ENCODE data around the gene NPW. TPM values are rescaled to one million over a fixed set of nuclear protein-coding genes. Genes with fewer than 3 reads are reported as not detected.
A peak's percentile ranks its signal among the peaks of the same experiment; 100 is the strongest.
"Not testable (repeated sequence)": the region's sequence is repeated elsewhere in the genome, so short reads cannot be mapped to it uniquely, and the experiment has no call there.

The NPW gene
- total and polyA plus RNA-seq, 7 donors = 0.14 to 0.66 (median 0.43) TPM; not detected in 4

DNA sequence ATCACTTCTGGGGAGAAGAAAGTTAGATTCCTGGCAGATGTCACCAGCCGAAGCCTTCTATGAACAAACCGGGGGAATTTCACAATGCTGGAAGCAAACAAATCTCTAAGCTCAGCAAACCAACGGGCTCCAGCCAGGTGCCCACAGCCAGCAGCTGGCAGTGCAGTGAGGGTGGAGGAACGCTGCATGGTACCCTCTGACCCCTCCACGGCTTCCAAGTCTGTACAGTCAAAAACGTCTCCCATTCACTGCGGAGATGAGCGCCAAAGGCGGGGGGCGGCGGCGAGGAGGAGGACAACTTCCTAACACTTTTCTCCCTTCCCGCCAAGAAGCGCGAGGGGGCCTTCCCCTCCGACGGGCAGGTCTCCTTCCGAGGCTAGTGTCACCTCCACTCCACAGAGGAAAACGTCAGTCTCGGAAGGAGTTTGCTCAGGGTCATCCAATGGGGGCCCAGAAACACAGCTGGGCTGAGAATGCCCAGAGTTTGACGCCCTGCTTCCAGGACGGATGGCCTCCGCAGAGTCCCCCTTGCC, 10.9 kb upstream of the NPW start:
- Histone ChIP-seq H3K9me3 (no peaks in the 10 kb centered on the region), H3K4me1 (peaks cover 54% of the 10 kb centered on the region), H3K4me3 (peak overlapping the region; percentile 98), H3K27me3 (ENCODE audit: insufficient read depth in 3 of 3, low read length in 2 of 3) (no peaks in the 10 kb centered on the region), H3K27ac (peak overlapping the region; percentile 98), H3K36me3 (ENCODE audit: insufficient read depth in 1 of 2, low read depth in 1 of 2) (peaks cover 0 to 13% of the 10 kb centered on the region in 2 donors)
- ATAC-seq (no peak), DNase-seq (peak in 1 of 2 donors; percentile 60)
- TF ChIP-seq, protein P1, sequence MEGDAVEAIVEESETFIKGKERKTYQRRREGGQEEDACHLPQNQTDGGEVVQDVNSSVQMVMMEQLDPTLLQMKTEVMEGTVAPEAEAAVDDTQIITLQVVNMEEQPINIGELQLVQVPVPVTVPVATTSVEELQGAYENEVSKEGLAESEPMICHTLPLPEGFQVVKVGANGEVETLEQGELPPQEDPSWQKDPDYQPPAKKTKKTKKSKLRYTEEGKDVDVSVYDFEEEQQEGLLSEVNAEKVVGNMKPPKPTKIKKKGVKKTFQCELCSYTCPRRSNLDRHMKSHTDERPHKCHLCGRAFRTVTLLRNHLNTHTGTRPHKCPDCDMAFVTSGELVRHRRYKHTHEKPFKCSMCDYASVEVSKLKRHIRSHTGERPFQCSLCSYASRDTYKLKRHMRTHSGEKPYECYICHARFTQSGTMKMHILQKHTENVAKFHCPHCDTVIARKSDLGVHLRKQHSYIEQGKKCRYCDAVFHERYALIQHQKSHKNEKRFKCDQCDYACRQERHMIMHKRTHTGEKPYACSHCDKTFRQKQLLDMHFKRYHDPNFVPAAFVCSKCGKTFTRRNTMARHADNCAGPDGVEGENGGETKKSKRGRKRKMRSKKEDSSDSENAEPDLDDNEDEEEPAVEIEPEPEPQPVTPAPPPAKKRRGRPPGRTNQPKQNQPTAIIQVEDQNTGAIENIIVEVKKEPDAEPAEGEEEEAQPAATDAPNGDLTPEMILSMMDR (IDR thresholded peaks at IDR 0.05) = no peak
- intact Hi-C loops (cut with DNase I) = no loop called here
- 4 to 10% (median 5%) methylated on average over 23 of the region's 23 CpGs for WGBS, 3 donors

DNA sequence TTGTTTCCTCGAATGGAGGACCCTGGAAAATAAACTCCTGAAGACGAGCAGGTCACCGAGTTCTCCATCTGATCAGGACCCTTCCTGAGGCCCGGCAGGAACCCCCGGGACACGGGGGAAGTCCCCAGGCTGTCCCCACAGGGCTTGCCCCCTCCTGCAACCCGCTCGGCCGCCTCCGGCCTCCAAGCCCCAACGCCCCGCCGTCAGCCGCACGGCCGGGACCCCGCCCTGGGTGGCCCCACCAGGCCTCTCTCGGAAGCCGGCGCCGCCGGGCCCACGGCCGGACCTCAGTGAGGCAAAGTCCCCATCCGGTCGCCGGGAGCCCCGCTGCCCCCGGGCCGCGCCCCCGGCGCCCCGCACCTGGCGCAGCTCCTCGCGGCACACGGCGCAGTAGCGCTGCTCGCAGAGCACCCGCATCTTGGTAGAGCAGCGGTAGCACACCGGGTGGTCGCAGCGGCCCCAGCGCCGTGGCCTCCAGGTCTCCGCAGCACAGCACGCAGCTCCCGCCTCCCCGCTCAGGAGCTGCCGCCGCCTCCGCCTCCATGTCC, 10.3 kb upstream of the NPW start:
- 0 to 1% (median 0%) methylated on average over 31 to 55 of the region's 55 CpGs for WGBS, 3 donors
- DNase-seq (peak in 1 of 2 donors; percentile 58), ATAC-seq (peak; percentile 1 to 4 (median 2))
- Histone ChIP-seq H3K36me3 (ENCODE audit: insufficient read depth in 1 of 2, low read depth in 1 of 2) (peaks cover 0 to 13% of the 10 kb centered on the region in 2 donors), H3K27me3 (ENCODE audit: insufficient read depth in 3 of 3, low read length in 2 of 3) (no peaks in the 10 kb centered on the region), H3K9me3 (no peaks in the 10 kb centered on the region), H3K27ac (peak overlapping the region; percentile 98), H3K4me3 (peak overlapping the region; percentile 98), H3K4me1 (peaks cover 49% of the 10 kb centered on the region)
- intact Hi-C loops (cut with DNase I) = no loop called here
- TF ChIP-seq, protein P1 (IDR thresholded peaks at IDR 0.05) = no peak

GRCh38 chr16:2009791-2010510, 9.6 kb upstream of the NPW start, which contains the start of gene ZNF598:
Gene ZNF598, minus strand, starts transcription at chr16:2009821.
- 1 to 2% (median 1%) methylated on average over 52 of the region's 52 CpGs for WGBS, 3 donors
- DNase-seq = peak; percentile 88 to 93
- Histone ChIP-seq H3K4me1 (peaks cover 42% of the 10 kb centered on the region), H3K4me3 (peak within 1 kb of the TSS; percentile 98), H3K36me3 (ENCODE audit: insufficient read depth in 1 of 2, low read depth in 1 of 2) (peaks cover 0 to 13% of the 10 kb centered on the region in 2 donors), H3K27ac (peak within 1 kb of the TSS; percentile 98), H3K9me3 (no peaks in the 10 kb centered on the region), H3K27me3 (ENCODE audit: insufficient read depth in 3 of 3, low read length in 2 of 3) (no peaks in the 10 kb centered on the region)
- ATAC-seq = peak; percentile 93 to 96 (median 94)
- TF ChIP-seq, protein P1 (IDR thresholded peaks at IDR 0.05) = peak; percentile 5
- intact Hi-C loops (cut with DNase I) = no loop called here

- H3K27me3 ChIP-seq (ENCODE audit: insufficient read depth in 3 of 3, low read length in 2 of 3); ATAC-seq; DNase-seq; H3K9me3 ChIP-seq; H3K4me3 ChIP-seq; H3K27ac ChIP-seq; intact Hi-C loops (cut with DNase I): not testable (repeated sequence)
- peaks cover 0 to 13% of the 10 kb centered on the region in 2 donors for H3K36me3 ChIP-seq (ENCODE audit: insufficient read depth in 1 of 2, low read depth in 1 of 2)
- H3K4me1 ChIP-seq = peaks cover 28% of the 10 kb centered on the region
- WGBS, 3 donors = 87% methylated on average over 9 of the region's 9 CpGs
Observed at GRCh38 chr16:2011726-2012125, 7.9 kb upstream of the NPW start.

DNA sequence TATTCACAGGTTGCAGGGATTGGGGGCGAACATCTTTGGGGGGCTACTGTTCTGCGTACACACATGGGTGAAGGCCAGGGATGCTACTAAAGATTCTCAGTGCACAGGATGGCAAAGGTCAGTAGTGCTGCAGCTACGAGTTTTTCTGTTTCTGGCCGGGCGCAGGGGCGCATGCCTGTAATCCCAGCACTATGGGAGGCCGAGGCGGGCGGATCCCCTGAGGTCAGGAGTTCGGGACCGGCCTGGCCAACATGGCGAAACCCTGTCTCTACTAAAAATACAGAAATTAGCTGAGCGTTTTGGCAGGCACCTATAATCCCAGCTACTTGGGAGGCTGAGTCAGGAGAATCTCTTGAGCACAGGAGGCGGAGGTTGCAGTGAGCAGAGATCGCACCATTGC, 6.1 kb upstream of the NPW start:
- Histone ChIP-seq H3K36me3 (ENCODE audit: insufficient read depth in 1 of 2, low read depth in 1 of 2) (no peaks in the 10 kb centered on the region), H3K4me3 (no peak overlapping the region), H3K4me1 (peaks cover 10% of the 10 kb centered on the region), H3K9me3 (no peaks in the 10 kb centered on the region), H3K27ac (no peak overlapping the region), H3K27me3 (ENCODE audit: insufficient read depth in 3 of 3, low read length in 2 of 3) (peaks cover 0 to 2% (median 0%) of the 10 kb centered on the region in 3 donors)
- TF ChIP-seq, protein P1 (IDR thresholded peaks at IDR 0.05) = no peak
- DNase-seq = peak in 1 of 2 donors; percentile 42
- intact Hi-C loops (cut with DNase I) = no loop called here
- no peak for ATAC-seq
- WGBS, 3 donors = 87 to 92% (median 91%) methylated on average over 15 of the region's 15 CpGs
